Endothelial cell of umbilical vein (primary cell): ENCODE measurements around the gene IL5RA. TPM values are rescaled to one million over a fixed set of nuclear protein-coding genes. Genes with fewer than 3 reads are reported as not detected.

ENCODE experiments used
- BruUV-seq: library from RNA; stranded (reverse); fragments of 400-500 nt; replicated peaks from 2 replicates; lab custom pipeline; 2021; lab: Mats Ljungman, UMichigan
- CTCF ChIA-PET: fragments of 300-600, 350-600 bp; sonication (Branson Sonifier 250); formaldehyde crosslinking; loops from one replicate; lab custom pipeline; 2021; ENCODE audit warnings: antibody characterized with exemption, inconsistent platforms; lab: Charles Lee
- POLR2A ChIA-PET: fragments of 300-600, 350-600 bp; sonication (Branson Sonifier 250); formaldehyde crosslinking; loops from one replicate; lab custom pipeline; 2021; ENCODE audit warnings: antibody characterized with exemption, inconsistent platforms; lab: Charles Lee
- DNase-seq: peaks from one replicate; pipeline ENCODE4 v3.0.0-alpha.2; 2011; ENCODE audit warnings: low read depth, low spot score
- FAIRE-seq: peaks from 2 replicates; lab custom pipeline; 2011; peaks lifted over from hg19 to GRCh38; lab: Jason Lieb, UNC
- H2AFZ ChIP-seq: 2 replicates; pipeline ENCODE4 v1.6.0; 2012; ENCODE audit warnings: low read depth, low read length, control low read depth, inconsistent platforms
- H3K27ac ChIP-seq: 2 replicates; pipeline ENCODE4 v1.5.1; 2011; ENCODE audit warnings: low read depth, mild to moderate bottlenecking, control low read depth, low read length, moderate library complexity; ENCODE audit not compliant: insufficient read depth
- H3K27me3 ChIP-seq, 2 experiments: 2 replicates each; pipeline versions ENCODE4 v1.6.0 to v1.6.1; 2011; ENCODE audit warnings: low read length in 2 of 2, mixed read lengths in 1 of 2; ENCODE audit not compliant: control insufficient read depth in 2 of 2, insufficient read depth in 2 of 2
- H3K36me3 ChIP-seq, 2 experiments: 2 replicates in 1 of 2; 3 replicates in 1 of 2; pipeline ENCODE4 v1.5.1; 2011; ENCODE audit warnings: low read length in 2 of 2, mild to moderate bottlenecking in 1 of 2, moderate library complexity in 1 of 2; ENCODE audit not compliant: control insufficient read depth in 2 of 2, insufficient read depth in 2 of 2; ENCODE audit errors: extremely low read depth in 1 of 2
- H3K4me1 ChIP-seq: 3 replicates; pipeline ENCODE4 v1.5.1; 2011; ENCODE audit warnings: mild to moderate bottlenecking, low read length; ENCODE audit not compliant: control insufficient read depth, insufficient read depth; ENCODE audit errors: extremely low read depth
- H3K4me2 ChIP-seq: 2 replicates; pipeline ENCODE4 v1.6.1; 2011; ENCODE audit warnings: low read length, control low read depth, mixed read lengths; ENCODE audit not compliant: insufficient read depth
- H3K4me3 ChIP-seq, 3 experiments: fragments of 200-600 bp in 1 of 3; sonication (generic), shearing (Covaris generic) in 1 of 3; replicated peaks in 1 of 3; 2 replicates each; pipeline ENCODE4 v1.5.1; 2011 to 2016; ENCODE audit warnings: control low read depth in 3 of 3, low read length in 3 of 3, mild to moderate bottlenecking in 2 of 3, inconsistent platforms in 1 of 3, low read depth in 1 of 3, moderate library complexity in 1 of 3; ENCODE audit not compliant: insufficient read depth in 1 of 3
- H3K79me2 ChIP-seq: 2 replicates; pipeline ENCODE4 v1.6.0; 2012; ENCODE audit warnings: low read length, inconsistent platforms; ENCODE audit not compliant: control insufficient read depth, insufficient read depth
- H3K9ac ChIP-seq: replicated peaks from 2 replicates; pipeline ENCODE3; 2011; ENCODE audit warnings: low read length, control low read depth; ENCODE audit not compliant: insufficient read depth; ENCODE audit errors: extremely low read depth
- H3K9me1 ChIP-seq: replicated peaks from 3 replicates; pipeline ENCODE4 v1.6.0; 2011; ENCODE audit warnings: mild to moderate bottlenecking, low read length; ENCODE audit not compliant: control insufficient read depth, insufficient read depth; ENCODE audit errors: extremely low read depth
- H3K9me3 ChIP-seq: replicated peaks from 2 replicates; pipeline ENCODE4 v1.5.1; 2012; ENCODE audit warnings: low read length, inconsistent platforms; ENCODE audit not compliant: control insufficient read depth, insufficient read depth
- H4K20me1 ChIP-seq: replicated peaks from 2 replicates; pipeline ENCODE3; 2011; ENCODE audit warnings: mild to moderate bottlenecking, low read length; ENCODE audit not compliant: control insufficient read depth, insufficient read depth; ENCODE audit errors: extremely low read depth
- EZH2 ChIP-seq: IDR thresholded peaks from 2 replicates; pipeline ENCODE4 v1.6.1; 2012; ENCODE audit warnings: borderline replicate concordance, low read depth, mild to moderate bottlenecking, moderate library complexity, low read length, inconsistent platforms; ENCODE audit not compliant: severe bottlenecking
- FOS ChIP-seq: IDR thresholded peaks from 2 replicates; pipeline ENCODE4 v1.6.1; 2011; ENCODE audit warnings: mild to moderate bottlenecking, low read length, moderate library complexity, borderline replicate concordance; ENCODE audit not compliant: insufficient read depth
- GATA2 ChIP-seq: IDR thresholded peaks from 2 replicates; pipeline ENCODE4 v1.7.0; 2011; ENCODE audit warnings: low read depth, mild to moderate bottlenecking, moderate library complexity, mixed read lengths, low read length; ENCODE audit not compliant: insufficient read length, insufficient read depth
- JUN ChIP-seq: IDR thresholded peaks from 2 replicates; pipeline ENCODE4 v1.6.1; 2011; ENCODE audit warnings: borderline replicate concordance, low read depth; ENCODE audit not compliant: insufficient read length, insufficient read depth
- MYC ChIP-seq: IDR thresholded peaks from one replicate; pipeline ENCODE4 v1.6.1; 2011; ENCODE audit warnings: mild to moderate bottlenecking, low read depth, low read length
- POLR2A ChIP-seq: IDR thresholded peaks from 2 replicates; pipeline ENCODE4 v1.6.1; 2012; ENCODE audit warnings: low read depth, mild to moderate bottlenecking, control low read depth, low read length
- POLR2AphosphoS5 ChIP-seq: IDR thresholded peaks from 2 replicates; pipeline ENCODE4 v1.6.1; 2012; ENCODE audit warnings: low read depth, mild to moderate bottlenecking, control low read depth, low read length, moderate library complexity; ENCODE audit not compliant: insufficient read depth
- dilution Hi-C: fragments of 300-500 bp; cut with MboI; formaldehyde crosslinking; loops from one replicate; pipeline ENCODE4 v1.15.0; 2019; ENCODE audit warnings: low sequenced_read_pairs; ENCODE audit not compliant: extremely low pct_ligation_motif_present
- intact Hi-C: fragments of 100-400 bp; cut with micrococcal nuclease; formaldehyde crosslinking; loops from one replicate; pipeline ENCODE4 v1.10.0; 2022
- polyA plus RNA-seq, 4 experiments: library from polyadenylated mRNA; depleted of rRNA in 3 of 4; stranded (reverse) in 3 of 4; unstranded in 1 of 4; fragments of >200 nt; gene quantifications; 2 replicates each; pipeline versions ENCODE4 v1.2.1 to v1.2.3, GENCODE V29; 2011 to 2012; ENCODE audit warnings: missing spikeins in 1 of 4
- total RNA-seq: library from RNA; stranded (reverse); gene quantifications from 2 replicates; pipeline ENCODE4 v1.2.3, GENCODE V29; 2021
- TF ChIP-seq, protein P1 (sequence below), 2 donors: IDR thresholded peaks; 1 replicate in 1 of 2; 2 replicates in 1 of 2; pipeline ENCODE4 v1.5.1; 2011; ENCODE audit warnings: low read length in 2 of 2, mild to moderate bottlenecking in 2 of 2, moderate library complexity in 2 of 2, control low read depth in 1 of 2, inconsistent platforms in 1 of 2, low read depth in 1 of 2; ENCODE audit not compliant: insufficient read depth in 1 of 2; ENCODE audit errors: extremely low read depth in 1 of 2
- TF ChIP-seq, protein P2 (sequence below): IDR thresholded peaks from 2 replicates; pipeline ENCODE4 v1.6.1; 2011; ENCODE audit not compliant: insufficient read depth, insufficient read length

Gene IL5RA
- total and polyA plus RNA-seq, 2 donors (not counting 3 experiments of a cell fraction or from before 2014, with no cell fraction given) = not detected

DNA sequence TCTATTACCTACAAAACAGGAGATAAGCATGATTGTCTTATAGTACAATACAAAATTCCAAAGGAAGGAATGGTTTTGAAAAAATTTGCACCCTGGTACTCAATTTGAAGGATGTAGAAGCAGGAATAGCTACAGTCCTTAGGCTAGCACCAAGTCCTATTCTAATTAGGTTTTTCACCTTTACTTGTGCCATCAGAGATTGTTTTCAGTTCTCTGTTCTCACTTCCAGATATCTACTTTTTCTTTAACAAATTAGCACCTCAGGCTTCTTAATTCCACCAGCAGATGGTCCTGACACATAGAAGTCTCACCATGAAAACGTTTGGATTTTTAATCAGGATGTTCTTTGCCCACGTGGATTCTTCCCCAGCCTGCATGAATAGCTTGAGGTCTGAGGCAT lies 43.8 kb downstream of the IL5RA start:
- Histone ChIP-seq H3K4me2 (no peak overlapping the region), H3K9me1 (no peaks in the 10 kb centered on the region), H3K27me3 (no peaks in the 10 kb centered on the region), H3K9ac (no peak overlapping the region), H3K36me3 (no peaks in the 10 kb centered on the region), H4K20me1 (no peaks in the 10 kb centered on the region), H3K4me1 (no peaks in the 10 kb centered on the region), H3K4me3 (no peak overlapping the region), H3K27ac (no peak overlapping the region), H3K79me2 (no peaks in the 10 kb centered on the region), H3K9me3 (peaks cover 2% of the 10 kb centered on the region), H2AFZ (no peak overlapping the region)
- no TSS peak for BruUV-seq
- DNase-seq (no peak), FAIRE-seq (no peak)
- POLR2A ChIA-PET = no interaction called here
- TF ChIP-seq MYC = no peak
- TF ChIP-seq JUN = no peak
- no peak for TF ChIP-seq POLR2A
- TF ChIP-seq, protein P1, sequence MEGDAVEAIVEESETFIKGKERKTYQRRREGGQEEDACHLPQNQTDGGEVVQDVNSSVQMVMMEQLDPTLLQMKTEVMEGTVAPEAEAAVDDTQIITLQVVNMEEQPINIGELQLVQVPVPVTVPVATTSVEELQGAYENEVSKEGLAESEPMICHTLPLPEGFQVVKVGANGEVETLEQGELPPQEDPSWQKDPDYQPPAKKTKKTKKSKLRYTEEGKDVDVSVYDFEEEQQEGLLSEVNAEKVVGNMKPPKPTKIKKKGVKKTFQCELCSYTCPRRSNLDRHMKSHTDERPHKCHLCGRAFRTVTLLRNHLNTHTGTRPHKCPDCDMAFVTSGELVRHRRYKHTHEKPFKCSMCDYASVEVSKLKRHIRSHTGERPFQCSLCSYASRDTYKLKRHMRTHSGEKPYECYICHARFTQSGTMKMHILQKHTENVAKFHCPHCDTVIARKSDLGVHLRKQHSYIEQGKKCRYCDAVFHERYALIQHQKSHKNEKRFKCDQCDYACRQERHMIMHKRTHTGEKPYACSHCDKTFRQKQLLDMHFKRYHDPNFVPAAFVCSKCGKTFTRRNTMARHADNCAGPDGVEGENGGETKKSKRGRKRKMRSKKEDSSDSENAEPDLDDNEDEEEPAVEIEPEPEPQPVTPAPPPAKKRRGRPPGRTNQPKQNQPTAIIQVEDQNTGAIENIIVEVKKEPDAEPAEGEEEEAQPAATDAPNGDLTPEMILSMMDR (IDR thresholded peaks at IDR 0.05; ENCODE audit: extremely low read depth in 1 of 2, insufficient read depth in 1 of 2, low read depth in 1 of 2, low read length in 2 of 2) = no peak
- no peak for TF ChIP-seq POLR2AphosphoS5
- no peak for TF ChIP-seq FOS
- TF ChIP-seq EZH2 = no peak
- TF ChIP-seq GATA2 = no peak
- TF ChIP-seq, protein P2, sequence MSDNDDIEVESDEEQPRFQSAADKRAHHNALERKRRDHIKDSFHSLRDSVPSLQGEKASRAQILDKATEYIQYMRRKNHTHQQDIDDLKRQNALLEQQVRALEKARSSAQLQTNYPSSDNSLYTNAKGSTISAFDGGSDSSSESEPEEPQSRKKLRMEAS = no peak
- CTCF ChIA-PET = no interaction called here
- intact Hi-C loops = no loop called here
- dilution Hi-C loops = no loop called here
